Endodermal cell (in vitro differentiated cells): ENCODE data around the gene KCTD1. TPM values are rescaled to one million over a fixed set of nuclear protein-coding genes. Genes with fewer than 3 reads are reported as not detected.

Experiments
- DNase-seq: peaks from one replicate; pipeline ENCODE4 v3.0.0-alpha.2; 2017
- H3K27ac ChIP-seq: 2 replicates; pipeline ENCODE4 v1.5.1; 2013; ENCODE audit warnings: mild to moderate bottlenecking, low read depth, low read length, moderate library complexity
- H3K27me3 ChIP-seq: 2 replicates; pipeline ENCODE4 v1.6.1; 2013; ENCODE audit warnings: mild to moderate bottlenecking, low read length, moderate library complexity; ENCODE audit not compliant: insufficient read depth, control insufficient read depth, poor library complexity, severe bottlenecking
- H3K36me3 ChIP-seq: 2 replicates; pipeline ENCODE4 v1.7.0; 2013; ENCODE audit warnings: mild to moderate bottlenecking, low read length, moderate library complexity; ENCODE audit not compliant: control insufficient read depth, insufficient read depth
- H3K4me1 ChIP-seq: one replicate; pipeline ENCODE4 v1.7.0; 2013; ENCODE audit warnings: low read length; ENCODE audit not compliant: control insufficient read depth, insufficient read depth
- H3K4me3 ChIP-seq: 2 replicates; pipeline ENCODE4 v1.5.1; 2013; ENCODE audit warnings: mild to moderate bottlenecking, low read length, moderate library complexity
- H3K9ac ChIP-seq: 2 replicates; pipeline ENCODE4 v1.6.1; 2013; ENCODE audit warnings: mild to moderate bottlenecking, low read length, moderate library complexity; ENCODE audit not compliant: poor library complexity, severe bottlenecking; ENCODE audit errors: extremely low read depth
- H3K9me3 ChIP-seq: 2 replicates; pipeline ENCODE4 v1.6.1; 2013; ENCODE audit warnings: mild to moderate bottlenecking, low read length, moderate library complexity; ENCODE audit not compliant: control insufficient read depth
- H3K27ac Mint-ChIP-seq: 2 replicates; pipeline ENCODE4 v1.8.0; 2020; ENCODE audit warnings: mixed read lengths
- H3K27me3 Mint-ChIP-seq: 2 replicates; pipeline ENCODE4 v1.8.0; 2021; ENCODE audit warnings: mild to moderate bottlenecking, mixed read lengths; ENCODE audit not compliant: insufficient read depth
- H3K36me3 Mint-ChIP-seq: 2 replicates; pipeline ENCODE4 v1.8.0; 2020; ENCODE audit warnings: low read depth, mixed read lengths
- H3K4me1 Mint-ChIP-seq: 2 replicates; pipeline ENCODE4 v1.8.0; 2020; ENCODE audit warnings: mixed read lengths
- H3K4me3 Mint-ChIP-seq: 2 replicates; pipeline ENCODE4 v1.8.0; 2020; ENCODE audit warnings: mild to moderate bottlenecking, moderate library complexity, mixed read lengths
- H3K9me3 Mint-ChIP-seq: 2 replicates; pipeline ENCODE4 v1.8.0; 2020; ENCODE audit warnings: mild to moderate bottlenecking, mixed read lengths
- WGBS, 2 experiments: methylation state at CpG; one replicate each; pipeline versions ENCODE4 v1.1.5 to v1.1.7; 2013; ENCODE audit warnings: missing lambda C conversion rate in 2 of 2, mixed read lengths in 1 of 2; ENCODE audit not compliant: insufficient coverage in 1 of 2, insufficient read length in 1 of 2; 5-methylcytosine and 5-hydroxymethylcytosine counted together
- total RNA-seq, 2 donors: library from RNA; stranded (reverse); fragmentation: NEBNext Ultra II Directional in 1 of 2; extraction: Animal tissue kit (Norgen Biotek cat#: 25700) in 1 of 2; gene quantifications; 2 replicates in 1 of 2; 3 replicates in 1 of 2; pipeline ENCODE4 v1.2.1, GENCODE V29; 2021
- TF ChIP-seq, protein P1 (sequence below): fragments of 200-600 bp; sonication (generic); conservative IDR thresholded peaks from 2 replicates; pipeline ENCODE4 v1.5.0; 2021; ENCODE audit warnings: antibody characterized with exemption, mild to moderate bottlenecking

KCTD1 gene
- total RNA-seq, 2 donors from 2014 or later: 6.8 to 7.3 TPM

DNA sequence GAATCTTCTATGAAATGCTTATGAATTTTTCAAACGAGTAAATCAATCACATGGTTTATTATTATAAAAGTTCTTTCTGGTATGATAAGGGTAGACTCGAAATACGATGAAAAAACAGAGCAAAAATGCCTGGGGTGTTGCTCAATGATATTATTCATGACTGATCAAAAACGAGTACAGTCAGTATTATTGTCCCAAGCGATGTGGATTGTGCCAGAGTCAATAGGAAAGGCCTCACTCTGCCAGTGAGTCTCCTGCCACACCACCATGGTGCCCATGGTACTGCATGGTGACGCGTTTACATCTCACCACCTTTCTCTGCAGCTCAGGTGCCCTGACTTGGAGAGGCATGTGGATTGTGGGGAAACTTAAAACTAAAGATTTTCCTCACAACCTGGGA lies 58.5 kb downstream of the KCTD1 start:
- no peaks in the 10 kb centered on the region for H3K9me3 Mint-ChIP-seq
- no peaks in the 10 kb centered on the region for H3K27me3 Mint-ChIP-seq
- H3K27ac ChIP-seq: no peak overlapping the region
- H3K4me3 Mint-ChIP-seq: no peak overlapping the region
- H3K4me3 ChIP-seq: no peak overlapping the region
- H3K4me1 ChIP-seq: no peaks in the 10 kb centered on the region
- TF ChIP-seq, protein P1, sequence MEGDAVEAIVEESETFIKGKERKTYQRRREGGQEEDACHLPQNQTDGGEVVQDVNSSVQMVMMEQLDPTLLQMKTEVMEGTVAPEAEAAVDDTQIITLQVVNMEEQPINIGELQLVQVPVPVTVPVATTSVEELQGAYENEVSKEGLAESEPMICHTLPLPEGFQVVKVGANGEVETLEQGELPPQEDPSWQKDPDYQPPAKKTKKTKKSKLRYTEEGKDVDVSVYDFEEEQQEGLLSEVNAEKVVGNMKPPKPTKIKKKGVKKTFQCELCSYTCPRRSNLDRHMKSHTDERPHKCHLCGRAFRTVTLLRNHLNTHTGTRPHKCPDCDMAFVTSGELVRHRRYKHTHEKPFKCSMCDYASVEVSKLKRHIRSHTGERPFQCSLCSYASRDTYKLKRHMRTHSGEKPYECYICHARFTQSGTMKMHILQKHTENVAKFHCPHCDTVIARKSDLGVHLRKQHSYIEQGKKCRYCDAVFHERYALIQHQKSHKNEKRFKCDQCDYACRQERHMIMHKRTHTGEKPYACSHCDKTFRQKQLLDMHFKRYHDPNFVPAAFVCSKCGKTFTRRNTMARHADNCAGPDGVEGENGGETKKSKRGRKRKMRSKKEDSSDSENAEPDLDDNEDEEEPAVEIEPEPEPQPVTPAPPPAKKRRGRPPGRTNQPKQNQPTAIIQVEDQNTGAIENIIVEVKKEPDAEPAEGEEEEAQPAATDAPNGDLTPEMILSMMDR: no peak
- 93 to 94% methylated on average over 5 to 7 of the region's 7 CpGs for WGBS, 2 experiments
- H3K36me3 ChIP-seq: no peaks in the 10 kb centered on the region
- H3K9me3 ChIP-seq: no peaks in the 10 kb centered on the region
- no peak overlapping the region for H3K9ac ChIP-seq
- H3K27me3 ChIP-seq: no peaks in the 10 kb centered on the region
- no peaks in the 10 kb centered on the region for H3K4me1 Mint-ChIP-seq
- H3K27ac Mint-ChIP-seq: no peak overlapping the region
- peaks cover 6% of the 10 kb centered on the region for H3K36me3 Mint-ChIP-seq
- DNase-seq: no peak

DNA sequence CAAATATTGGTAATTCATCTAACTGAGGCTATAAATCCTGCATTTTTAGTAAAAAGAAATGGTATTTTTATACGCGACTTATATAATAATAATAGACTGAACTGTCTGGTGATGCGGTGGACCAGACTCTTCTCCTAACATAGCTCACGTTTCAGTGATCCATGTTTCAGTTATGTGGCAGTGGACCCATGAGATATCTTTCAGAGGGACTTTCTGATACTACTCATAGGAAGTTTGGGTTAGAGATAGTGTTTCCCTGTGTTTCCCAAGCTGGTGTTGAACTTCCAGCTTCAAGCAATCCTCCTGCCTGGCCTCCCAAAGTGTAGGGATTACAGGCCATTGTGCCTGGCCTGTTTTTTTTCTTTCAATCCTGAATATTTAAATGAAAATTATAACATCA lies 59.2 kb downstream of the KCTD1 start:
- H3K36me3 ChIP-seq: no peaks in the 10 kb centered on the region
- Mint-ChIP-seq H3K4me3 (no peak overlapping the region), H3K9me3 (no peaks in the 10 kb centered on the region), H3K4me1 (no peaks in the 10 kb centered on the region), H3K36me3 (peaks cover 6% of the 10 kb centered on the region), H3K27ac (no peak overlapping the region), H3K27me3 (no peaks in the 10 kb centered on the region)
- H3K27ac ChIP-seq: no peak overlapping the region
- TF ChIP-seq, protein P1: no peak
- H3K9ac ChIP-seq: no peak overlapping the region
- no peaks in the 10 kb centered on the region for H3K4me1 ChIP-seq
- H3K27me3 ChIP-seq: no peaks in the 10 kb centered on the region
- no peaks in the 10 kb centered on the region for H3K9me3 ChIP-seq
- no peak for DNase-seq
- H3K4me3 ChIP-seq: no peak overlapping the region
- WGBS, 2 experiments: 96 to 100% methylated on average over 2 to 4 of the region's 4 CpGs

DNA sequence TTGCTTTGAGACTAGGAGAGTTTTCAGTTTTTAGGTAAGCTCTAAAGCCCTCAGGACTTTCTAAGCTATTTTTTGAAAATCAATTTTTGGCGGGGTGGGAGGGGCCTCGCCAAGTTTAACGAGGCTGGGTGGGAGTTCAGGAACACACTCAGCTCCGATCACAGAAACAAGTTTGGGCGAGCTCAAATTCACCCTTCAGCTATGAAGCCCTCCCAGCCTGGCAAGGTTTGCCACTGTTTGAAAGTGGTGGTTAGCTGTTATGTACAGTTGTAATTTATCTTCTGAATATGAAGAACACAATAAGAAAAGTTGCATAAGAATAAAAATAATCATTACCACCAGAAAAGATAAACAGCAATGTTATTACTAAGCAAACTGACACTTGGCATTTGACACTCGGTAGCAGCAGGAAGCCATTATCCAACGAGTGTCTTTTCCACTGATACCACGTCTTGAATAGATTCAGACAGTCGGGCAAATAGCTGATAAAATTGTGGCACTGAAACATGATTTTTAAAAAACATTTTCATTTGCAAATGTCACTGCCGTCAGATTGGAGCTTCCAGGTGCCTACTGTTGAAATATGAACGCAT lies 59.8 kb downstream of the KCTD1 start:
- H3K27ac Mint-ChIP-seq: no peak overlapping the region
- H3K36me3 Mint-ChIP-seq: peaks cover 6% of the 10 kb centered on the region
- no peaks in the 10 kb centered on the region for H3K27me3 ChIP-seq
- H3K9ac ChIP-seq: no peak overlapping the region
- H3K36me3 ChIP-seq: no peaks in the 10 kb centered on the region
- no peak for DNase-seq
- H3K4me3 Mint-ChIP-seq: no peak overlapping the region
- WGBS, 2 experiments: 86 to 91% methylated on average over 9 to 11 of the region's 11 CpGs
- no peaks in the 10 kb centered on the region for H3K4me1 ChIP-seq
- H3K27ac ChIP-seq: no peak overlapping the region
- no peaks in the 10 kb centered on the region for H3K4me1 Mint-ChIP-seq
- no peaks in the 10 kb centered on the region for H3K9me3 ChIP-seq
- no peaks in the 10 kb centered on the region for H3K9me3 Mint-ChIP-seq
- TF ChIP-seq, protein P1: no peak
- H3K4me3 ChIP-seq: no peak overlapping the region
- no peaks in the 10 kb centered on the region for H3K27me3 Mint-ChIP-seq
